G401.6 (cell line): ENCODE measurements around the gene ST3GAL2.
"Not testable (repeated sequence)": the region's sequence is repeated elsewhere in the genome, so short reads cannot be mapped to it uniquely, and the experiment has no call there.

Experiments used
- FAIRE-seq: peaks from 2 replicates; lab custom pipeline; 2012; peaks lifted over from hg19 to GRCh38; lab: Jason Lieb, UNC

Gene ST3GAL2

DNA sequence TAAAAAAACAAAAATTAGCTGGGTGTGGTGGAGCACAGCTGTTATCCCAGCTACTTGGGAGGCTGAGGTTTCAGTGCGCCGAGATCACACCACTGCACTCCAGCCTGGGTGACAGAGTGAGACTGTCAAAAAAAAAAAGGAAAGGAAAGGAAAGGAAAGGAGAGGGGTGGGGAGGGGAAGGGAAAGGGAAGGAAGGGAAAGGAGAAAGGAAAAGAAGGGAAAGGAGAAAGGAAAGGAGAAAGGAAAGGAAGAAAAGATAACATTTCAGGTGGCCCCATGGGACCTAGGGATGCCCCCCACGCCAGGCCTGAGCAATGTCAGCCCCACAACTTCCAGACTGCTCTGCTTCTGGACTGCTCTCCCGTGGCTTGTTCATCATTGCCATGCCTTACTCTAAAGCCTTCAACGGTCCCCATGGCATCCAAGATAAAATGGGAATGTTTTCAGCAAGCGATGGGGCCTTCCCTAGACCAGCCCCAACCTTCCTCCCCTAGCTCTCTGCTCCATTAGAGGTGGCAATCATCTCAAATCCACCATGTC is 55.4 kb downstream of the ST3GAL2 start:
- FAIRE-seq: no peak

DNA sequence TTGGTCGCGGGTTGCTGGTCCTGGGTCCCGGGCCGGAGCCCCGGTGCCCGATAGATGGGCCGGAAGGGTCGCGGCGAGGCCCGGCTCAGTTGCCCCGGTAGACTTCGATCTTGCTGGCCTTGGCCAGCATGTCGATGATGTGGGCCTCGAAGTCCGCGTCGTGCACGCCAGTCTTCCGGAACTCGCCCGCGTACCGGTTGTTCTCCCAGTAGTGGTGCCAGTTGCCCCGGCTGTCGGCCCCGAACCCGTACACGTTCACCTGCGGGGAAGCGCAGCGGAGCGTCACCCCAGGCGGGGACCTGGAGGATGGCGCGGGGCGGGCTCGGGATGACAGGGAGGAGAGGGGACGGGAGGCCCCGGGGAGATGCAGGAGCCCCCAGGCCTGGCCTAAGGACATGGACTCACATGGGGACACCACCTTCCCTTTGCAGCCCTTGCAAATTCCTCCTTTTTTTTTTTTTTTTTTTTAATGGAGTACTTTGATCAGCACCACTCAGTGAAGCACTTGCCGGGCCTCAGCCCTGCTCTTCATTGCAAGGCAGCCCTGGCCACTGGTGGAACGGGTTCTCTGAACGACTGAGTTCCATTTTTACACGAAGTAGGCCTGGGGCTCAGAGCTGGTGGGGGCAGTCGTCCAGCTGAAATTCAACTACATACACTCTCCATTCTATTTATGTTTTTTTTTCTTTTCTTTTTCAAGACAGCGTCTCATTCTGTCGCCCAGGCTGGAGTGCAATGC is 57.1 kb downstream of the ST3GAL2 start:
- no peak for FAIRE-seq

DNA sequence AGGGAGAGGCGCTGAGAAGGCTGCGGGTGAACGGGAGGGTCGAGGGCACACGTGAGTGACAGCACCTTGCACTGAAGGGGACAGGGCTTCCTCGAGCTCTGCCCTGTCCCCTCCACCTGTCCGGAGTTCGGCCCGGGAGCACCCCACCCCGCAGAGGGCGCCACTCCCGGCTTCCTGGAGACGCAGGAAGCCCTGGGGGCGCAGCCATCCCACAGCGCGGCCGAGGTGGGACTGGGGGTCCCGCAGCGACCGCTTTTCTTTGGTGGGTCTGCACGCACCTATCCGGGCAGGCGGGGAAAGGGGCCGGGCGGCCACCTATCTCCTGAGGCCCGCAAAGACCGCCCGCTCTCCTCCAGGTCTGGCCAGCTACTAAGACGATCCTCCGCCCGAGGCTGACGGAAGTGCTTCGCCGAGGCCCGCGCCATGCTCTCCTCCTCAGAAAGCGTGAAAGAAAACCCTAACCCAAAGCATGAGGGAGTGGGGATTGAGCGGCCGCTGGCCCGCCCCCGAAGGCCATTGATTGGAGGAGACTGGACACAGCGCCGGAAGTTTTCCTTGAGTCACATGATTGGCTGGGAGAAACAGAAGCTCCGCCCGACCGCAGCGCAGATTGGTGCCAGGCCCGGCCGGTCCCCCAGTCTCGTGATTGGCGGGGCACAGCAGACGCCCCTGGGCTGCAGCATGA is 57.8 kb downstream of the ST3GAL2 start:
- FAIRE-seq: peak; percentile 99

DNA sequence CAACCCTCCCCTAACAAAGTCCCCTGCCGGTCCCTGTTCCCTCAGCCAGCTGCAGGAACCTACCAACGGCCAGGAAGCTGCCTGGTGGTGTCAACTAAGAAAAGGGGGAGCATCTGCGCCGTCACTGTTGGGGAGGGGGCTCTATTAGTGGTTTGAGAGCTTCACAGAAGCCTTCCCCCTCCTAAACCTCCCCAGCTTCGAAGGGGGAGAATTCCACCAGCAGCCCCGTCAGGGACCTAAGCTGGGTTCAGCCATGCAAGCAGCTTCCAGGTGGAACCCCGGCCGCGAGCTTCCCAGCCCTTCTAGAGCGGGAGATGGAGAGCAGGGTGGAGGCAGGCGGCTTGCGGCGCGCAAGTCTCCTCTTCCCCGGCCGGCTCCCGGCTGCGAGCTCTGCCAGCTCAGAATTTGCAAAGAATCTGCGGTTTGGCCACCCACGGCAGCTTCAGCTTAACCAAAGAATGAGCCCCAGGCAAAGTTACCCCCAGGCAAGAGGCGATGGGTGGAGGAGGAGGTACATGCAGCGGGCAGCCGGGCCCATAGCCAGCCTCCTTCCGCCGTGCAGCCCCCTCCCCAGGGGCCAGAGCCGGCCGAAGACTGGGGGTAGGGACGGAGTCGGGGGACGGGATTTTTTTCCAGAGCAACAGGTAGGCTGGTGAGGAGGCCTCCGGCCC is 58.5 kb downstream of the ST3GAL2 start:
- FAIRE-seq: no peak

DNA sequence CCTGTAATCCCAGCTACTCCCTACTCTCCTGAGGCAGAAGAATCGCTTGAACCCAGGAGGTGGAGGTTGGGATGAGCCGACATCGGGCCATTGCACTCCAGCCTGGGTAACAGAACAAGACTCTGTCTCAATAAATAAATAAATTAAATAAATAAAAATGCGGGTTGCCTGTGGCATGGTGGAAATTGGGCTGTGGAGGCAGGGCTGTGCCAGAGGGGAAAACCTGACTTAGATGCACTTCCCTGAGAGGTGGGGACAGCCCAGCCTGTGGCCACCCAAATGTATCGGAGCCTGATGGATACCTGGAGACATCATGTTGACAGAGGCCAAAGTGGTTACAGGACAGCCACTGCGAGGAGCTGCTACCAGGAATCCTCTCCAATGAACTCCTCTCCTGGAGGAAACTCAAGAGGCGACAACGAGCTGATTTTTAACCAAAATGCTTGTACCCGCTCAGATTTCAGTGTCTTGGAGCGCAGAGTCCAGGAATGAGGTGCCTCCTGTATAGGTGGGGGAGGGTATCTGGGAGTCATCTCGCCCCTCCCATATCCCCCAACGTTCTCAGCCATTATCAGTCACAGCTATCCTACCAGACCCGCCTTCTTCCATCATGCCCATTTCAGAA is 59.9 kb downstream of the ST3GAL2 start:
- FAIRE-seq: no peak

DNA sequence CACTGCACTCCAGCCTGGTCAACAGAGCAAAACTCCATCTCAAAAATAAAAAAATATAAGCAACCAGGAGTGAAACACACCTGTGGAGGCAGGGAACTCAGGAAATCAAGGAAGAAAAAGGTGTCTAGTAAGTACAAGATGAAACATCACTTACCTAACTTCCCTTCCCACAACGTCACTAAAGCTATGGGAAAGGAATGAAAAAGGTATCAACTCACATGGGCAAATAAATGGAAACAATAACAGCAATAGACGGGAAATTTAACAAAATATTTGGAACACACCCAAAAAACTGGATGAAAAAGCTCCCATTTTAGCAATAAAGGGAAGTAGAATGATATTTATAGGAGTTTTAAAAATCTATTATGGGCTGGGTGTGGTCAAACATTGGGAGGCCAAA is 61.1 kb downstream of the ST3GAL2 start:
- FAIRE-seq: no peak

DNA sequence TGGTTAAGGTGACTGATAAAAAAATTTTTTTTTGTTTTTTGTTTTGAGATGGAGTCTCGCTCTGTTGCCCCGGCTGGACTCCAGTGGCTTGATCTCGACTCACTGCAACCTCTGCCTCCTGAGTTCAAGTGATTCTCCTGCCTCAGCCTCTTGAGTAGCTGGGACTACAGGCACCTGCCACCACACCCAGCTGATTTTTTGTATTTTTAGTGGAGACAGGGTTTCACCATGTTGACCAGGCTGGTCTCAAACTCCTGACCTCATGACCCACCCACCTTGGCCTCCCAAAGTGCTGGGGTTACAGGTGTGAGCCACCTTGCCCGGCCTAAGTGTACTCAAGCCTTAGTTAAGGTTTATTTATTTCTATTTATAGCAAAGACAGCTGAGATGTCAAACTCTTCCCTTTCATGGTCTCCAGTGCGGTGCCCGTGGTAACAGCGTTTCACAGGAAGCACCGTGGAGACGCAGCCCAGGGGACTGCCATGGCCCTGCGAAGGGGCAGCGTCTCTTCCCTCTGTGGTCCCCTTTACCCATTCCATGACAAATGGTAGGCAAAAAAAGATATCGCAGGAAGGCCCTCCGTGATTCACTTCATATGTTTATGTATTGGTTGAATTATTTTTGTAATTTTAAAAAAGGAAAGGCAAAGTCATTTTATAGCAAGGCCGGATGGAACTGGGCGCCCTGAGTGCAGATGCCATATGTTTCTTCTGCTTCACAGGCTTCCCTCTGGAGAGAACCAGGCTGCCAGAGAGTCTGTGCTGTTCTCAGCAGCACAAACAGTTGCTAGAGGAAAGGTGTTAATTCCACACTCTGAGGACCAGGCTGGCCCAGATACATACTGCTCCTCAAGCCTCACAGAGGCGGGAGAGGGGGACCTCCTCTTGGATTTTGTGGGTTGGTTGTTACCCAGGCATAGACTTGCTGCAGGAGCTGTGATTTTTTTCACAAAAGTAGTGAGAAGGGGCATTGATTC is 63.0 kb downstream of the ST3GAL2 start:
- FAIRE-seq: no peak

DNA sequence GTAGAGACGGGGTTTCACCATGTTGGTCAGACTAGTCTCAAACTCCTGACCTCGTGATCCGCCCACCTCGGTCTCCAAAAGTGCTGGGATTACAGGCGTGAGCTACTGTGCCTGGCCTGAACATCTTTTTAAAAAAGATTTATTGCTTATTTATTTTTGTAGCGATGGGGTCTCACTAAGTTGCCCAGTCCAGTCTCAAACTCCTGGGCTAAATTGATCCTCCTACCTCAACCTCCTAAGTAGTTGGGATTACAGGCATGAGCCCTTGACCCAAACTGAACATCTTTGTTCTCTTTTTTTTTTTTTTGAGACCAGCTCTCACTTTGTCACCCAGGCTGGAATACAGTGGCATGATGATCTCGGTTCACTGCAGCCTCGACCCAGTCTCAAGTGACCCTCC is 64.7 kb downstream of the ST3GAL2 start:
- no peak for FAIRE-seq

DNA sequence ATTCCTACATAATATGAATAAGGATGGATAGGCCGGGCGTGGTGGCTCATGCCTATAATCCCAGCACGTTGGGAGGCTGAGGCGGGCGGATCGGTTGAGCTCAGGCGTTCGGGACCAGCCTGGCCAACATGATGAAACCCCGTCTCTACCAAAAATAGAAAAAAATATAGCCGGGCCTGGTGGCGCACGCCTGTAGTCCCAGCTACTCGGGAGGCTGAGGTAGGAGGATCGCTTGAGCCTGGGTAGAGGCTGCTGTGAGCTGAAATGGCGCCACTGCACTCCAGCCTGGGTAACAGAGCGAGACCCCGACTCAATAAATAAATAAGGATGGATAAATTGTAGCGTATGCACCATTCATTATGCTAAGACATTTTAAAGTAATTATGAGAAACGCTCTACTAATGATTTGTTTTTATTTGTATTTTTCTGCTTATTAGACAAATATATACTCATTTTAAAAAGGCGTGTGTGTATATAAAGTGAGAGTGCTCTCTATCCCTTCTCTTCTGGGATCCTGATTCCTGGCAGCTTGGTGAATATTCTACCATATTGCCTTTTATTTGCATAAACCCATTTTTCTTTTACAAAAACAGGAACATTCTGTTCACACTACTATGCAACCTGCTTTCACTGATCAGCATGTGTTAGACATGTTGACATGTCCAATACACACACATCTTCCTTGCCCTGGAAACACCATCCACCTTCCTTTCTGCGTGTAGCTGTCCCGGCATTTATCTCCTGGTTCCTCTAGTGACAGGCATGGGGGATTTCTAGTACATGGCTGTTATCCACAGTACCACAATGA is 65.8 kb downstream of the ST3GAL2 start:
- no peak for FAIRE-seq

DNA sequence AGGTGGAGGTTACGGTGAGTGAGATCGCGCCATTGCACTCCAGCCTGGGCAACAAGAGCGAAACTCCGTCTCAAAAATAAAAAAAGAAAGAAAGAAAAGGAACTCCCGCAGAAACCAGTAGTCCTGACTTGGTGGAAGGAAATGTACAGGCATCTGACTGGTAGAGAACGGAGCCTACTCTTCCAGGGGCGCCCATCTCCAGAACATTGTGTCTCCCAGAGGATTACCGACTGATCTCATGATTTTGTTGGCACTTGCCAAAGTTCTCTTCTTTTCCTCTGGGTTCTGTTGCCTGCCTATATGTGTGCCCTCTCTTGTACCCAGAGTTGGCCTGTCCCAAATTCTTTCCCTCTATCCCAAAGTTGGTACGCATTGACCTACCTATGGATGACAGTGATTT is 68.0 kb downstream of the ST3GAL2 start:
- FAIRE-seq: no peak

DNA sequence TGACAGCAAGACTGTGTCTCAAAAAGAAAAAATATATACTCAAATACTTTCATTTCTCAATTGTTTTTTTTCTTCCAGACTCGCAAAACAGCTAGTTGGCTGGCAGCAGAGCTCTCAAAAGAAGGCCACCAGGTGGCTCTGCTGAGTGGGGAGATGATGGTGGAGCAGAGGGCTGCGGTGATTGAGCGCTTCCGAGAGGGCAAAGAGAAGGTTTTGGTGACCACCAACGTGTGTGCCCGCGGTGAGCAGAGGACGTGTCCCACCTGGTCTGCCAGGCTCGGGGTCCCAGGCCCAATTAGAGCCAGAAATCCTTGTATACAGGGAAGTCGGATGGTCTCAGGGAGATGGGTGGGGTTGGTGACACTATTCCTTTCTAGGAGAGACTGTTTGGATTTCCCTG is 68.8 kb downstream of the ST3GAL2 start:
- peak; percentile 84 for FAIRE-seq

DNA sequence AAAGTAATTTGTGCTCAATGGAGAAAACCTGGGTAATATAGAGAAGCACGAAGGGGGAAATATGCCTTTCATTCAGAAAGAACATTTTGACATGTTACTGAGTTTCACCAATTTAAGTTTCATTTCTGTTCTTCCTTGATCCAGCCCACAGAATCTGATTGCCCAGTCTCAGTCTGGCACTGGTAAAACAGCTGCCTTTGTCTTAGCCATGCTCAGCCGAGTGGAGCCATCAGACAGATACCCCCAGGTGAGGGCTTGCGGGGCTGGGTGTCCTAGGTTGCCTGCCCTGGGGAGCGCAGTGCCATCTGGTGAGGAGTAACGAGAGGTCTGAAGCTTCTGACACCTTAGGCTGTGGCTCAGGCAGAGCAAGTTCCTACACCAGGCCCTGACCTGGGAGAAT is 74.5 kb downstream of the ST3GAL2 start:
- FAIRE-seq: no peak

DNA sequence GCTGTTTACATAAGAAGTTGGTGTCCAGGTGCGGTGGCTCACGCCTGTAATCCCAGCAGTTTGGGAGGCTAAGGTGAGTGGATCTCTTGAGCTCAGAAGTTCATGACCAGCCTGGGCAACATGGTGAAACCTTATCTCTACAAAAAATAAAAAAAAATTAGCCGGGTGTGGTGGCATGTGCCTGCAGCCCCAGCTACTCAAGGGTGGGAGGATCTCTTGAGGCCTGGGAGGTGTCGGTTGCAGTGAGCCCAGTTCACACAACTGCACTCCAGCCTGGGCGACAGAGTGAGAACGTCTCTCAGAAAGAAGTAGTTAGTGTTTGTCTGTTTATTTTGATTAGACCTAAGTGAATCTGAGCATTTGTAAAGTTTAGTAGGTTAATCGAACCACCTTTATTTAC is 79.3 kb downstream of the ST3GAL2 start:
- FAIRE-seq: no peak

DNA sequence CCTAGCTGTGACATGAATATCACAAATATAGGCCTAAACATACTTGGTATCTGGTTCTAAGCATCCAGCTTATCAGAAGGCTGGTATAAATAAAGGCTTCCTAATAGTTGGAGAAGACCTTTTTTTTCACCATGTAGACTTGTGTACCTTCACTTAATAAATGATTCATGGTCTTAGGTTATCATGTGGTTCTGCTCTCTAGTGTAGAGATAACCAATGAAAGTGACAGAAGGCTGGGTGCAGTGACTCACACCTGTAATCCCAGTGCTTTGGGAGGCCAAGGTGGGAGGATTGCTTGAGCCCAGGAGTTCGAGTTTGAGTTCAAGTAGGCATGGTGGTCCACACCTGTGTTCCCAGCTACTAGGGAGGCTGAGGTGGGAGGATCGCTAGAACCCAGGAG is 89.1 kb downstream of the ST3GAL2 start:
- FAIRE-seq: no peak

DNA sequence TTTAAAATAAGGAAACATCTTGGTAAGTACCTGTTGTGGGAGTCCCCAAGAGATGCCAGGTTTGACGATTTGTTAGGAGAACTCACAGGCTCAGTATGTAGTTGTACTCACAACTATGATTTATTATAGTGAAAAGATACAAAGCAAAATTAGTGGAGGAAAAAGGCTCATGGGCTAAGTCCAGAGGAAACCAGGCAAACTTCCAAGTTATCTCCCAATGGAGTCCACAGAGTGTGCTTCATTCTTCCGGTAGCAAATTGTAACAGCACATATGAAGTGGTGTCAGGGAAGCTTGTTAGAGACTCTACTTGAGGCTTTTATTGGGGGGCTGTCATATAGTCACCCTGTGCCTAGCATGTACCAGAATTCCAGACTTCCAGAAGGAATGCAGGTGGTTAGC is 89.9 kb downstream of the ST3GAL2 start:
- FAIRE-seq: no peak

DNA sequence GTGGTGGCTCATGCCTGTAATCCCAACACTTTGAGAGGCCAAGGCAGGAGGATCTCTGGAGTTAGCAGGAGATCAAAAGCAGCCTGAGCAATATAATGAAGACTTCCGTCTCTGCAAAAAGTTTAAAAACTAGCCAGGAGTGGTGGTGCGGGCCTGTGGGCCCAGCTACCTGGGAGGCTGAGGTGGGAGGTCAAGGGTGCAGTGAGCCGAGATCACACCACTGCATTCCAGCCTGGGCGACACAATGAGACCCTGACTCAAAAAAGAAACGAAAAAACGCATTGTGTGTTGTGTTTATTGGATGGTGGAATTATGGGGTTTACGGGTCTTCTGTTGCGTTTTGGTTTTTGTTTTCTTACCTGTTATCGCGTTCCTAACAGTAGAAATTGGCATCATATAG is 93.1 kb downstream of the ST3GAL2 start:
- FAIRE-seq: no peak

DNA sequence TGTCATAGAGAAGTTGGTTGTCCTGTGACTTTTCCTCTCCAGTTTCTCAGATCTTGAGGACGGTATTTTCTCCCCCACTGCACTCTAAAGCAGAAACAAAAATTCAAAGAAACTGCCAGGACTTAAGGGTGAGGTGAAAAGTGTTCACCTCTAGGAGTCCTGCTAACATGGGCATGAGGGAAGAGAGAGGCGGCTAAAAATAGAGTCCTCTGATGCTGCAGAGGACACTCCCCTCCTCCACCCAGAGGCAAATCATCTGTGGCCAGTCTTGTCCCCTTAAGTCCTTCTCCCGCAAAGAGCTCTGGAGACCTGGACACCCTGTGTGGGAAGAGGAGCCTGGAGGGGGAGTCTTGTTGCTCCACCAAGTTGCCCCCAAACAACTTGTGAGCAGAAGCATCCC is 96.9 kb downstream of the ST3GAL2 start:
- no peak for FAIRE-seq

DNA sequence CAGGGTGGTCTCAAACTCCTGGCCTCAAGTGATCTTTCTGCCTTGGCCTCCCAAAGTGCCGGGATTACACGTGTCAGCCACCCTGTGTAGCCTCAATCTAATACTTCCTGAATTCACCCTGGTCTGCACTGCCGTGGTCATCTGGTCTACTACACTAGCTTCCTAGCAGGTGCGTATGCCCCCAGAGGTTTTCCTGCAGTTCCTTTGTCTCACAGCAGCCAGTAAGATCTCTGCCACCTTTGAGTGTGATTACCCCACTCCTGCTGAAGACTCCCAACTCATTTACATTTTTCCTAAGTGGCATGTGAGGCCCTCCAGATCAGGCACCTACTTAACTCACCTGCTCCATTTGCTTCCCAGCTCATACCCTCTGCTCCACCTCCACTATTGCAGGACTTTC is 97.3 kb downstream of the ST3GAL2 start:
- FAIRE-seq: no peak

DNA sequence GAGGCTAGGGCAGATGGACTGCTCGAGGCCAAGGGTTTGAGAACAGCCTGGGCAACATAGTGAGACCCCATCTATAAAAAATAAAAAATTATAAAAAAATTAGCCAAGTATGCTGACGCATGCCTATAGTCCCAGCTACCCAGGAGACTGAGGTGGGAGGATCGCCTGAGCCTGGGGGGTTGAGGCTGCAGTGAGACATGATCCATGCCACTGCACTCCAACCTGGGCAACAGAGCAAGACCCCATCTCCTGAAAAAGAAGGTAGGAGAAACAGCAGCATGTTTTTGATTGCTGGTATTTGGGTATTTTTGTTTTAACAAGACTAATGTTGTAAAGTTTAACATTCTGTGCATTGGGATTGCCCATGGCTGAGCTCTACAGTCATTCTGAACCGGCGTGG is 101.1 kb downstream of the ST3GAL2 start:
- no peak for FAIRE-seq

DNA sequence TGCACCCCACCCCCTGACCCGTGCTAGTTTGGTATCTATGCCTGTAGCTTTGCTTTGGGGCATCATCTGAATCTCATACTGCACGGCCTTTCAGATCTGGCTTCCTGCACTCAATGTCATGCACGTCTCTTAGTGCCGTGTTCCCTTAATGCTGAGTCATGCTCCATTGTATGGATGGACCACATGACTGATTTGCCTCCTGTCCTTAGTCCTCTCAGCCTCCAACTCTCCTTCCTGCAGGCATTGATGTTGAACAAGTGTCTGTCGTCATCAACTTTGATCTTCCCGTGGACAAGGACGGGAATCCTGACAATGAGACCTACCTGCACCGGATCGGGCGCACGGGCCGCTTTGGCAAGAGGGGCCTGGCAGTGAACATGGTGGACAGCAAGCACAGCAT is 106.2 kb downstream of the ST3GAL2 start:
- FAIRE-seq: not testable (repeated sequence)
